Activated CD4-positive, CD25-positive, alpha-beta regulatory T cell treated with anti-CD3 and anti-CD28 coated beads, Interleukin-2, amount 50 U/mL, for 72 hours (primary cell): ENCODE data around the gene PLXDC2.
"Not testable (repeated sequence)": the region's sequence is repeated elsewhere in the genome, so short reads cannot be mapped to it uniquely, and the experiment has no call there.

Source experiments
- DNase-seq: peaks from one replicate; pipeline ENCODE4 v3.0.0; 2021

The PLXDC2 gene

DNA sequence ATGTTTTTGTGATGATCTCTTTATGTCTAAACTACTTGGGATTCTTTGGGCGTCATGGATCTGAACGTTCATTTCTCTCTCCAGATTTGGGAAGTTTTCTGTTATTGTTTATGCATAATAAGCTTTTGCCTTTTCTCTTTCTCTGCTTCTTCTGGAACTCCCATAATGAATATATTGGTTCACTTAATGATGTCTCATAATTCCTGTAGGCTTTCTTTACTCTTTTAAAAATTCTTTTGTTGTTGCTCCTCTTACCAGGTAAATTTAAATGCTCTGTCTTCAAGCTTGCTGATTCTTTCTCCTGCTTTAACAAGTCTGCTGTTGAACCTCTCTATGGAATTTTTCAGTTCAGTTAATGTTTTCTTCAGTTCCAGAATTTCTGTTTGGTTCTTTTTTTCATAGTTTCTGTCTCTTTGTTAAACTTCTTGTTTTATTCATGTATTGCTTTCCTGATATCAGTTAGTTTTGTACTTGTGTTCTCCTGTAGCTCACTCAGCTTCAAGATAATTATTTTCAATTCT lies 317.5 kb downstream of the PLXDC2 start:
- DNase-seq: no peak

DNA sequence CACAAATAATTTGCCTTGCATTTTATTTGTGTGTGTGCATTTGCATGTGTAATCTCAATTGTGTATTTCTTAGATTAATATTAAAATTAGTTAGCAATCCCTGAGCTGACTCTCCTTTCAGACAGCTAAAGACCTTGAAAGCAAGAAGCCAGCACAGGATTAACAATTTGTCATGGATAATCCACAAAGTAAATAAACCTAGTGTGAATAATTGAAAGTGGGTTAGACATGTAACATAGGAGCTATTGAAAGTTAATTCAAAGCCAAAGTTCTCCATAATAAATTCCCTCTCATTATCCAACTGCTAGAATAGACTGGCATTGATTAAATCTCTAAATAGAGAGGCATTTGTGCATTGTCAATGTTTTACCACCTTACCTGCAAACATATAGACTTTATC lies 326.1 kb downstream of the PLXDC2 start:
- DNase-seq: no peak

DNA sequence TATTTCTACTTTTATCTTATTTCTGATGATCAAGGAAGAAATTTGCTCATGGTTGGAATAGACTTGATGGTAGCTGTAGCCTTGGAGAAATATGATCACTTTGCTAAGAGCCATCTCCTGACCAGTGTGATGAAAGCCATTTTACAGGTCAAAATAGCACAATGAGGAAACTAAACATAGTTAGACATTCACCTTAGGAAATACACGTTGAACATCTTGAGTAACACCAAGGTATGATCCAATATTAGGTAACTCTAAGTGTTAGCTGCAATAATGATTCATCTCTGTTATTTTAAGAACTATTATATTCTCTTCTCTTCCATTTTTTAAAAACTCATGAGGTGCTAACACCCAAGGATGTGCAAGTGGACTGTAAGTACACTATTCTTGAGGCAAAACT lies 328.0 kb downstream of the PLXDC2 start:
- DNase-seq: no peak

DNA sequence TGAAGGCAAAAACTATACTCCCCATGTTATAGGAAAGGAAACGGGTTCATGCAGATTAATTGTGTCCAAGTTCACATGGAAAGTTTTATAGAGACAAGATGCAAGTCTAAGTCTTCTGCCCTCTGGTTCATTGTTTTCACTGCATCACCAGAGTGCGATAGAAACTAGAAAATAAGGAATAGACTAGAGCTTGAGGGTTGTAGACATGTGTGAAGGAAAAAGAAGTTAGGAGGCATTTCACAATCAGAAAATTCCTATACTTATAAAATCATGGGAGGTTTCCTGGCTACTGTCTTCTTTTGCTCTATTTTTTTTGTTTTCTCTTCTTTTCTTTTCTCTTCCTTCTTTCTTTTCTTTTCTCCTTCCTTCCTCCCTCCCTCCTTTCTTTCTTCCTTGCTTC lies 329.8 kb downstream of the PLXDC2 start:
- DNase-seq: no peak

DNA sequence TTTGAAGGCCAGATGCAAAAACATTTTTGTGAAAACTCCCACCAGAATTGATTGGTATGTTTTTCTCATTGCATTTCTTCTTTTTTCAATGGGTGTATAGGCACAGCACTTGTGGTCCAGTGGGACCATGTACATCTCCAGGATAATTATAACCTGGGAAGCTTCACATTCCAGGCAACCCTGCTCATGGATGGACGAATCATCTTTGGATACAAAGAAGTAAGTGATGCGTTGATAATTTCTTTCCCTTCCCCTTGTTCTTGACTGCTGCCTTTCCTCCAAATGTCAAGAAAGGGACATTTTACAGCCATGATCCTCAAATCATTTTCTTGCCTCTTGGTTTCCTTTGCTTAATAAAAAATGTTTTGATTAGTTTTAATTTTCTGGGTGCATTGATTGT lies 331.5 kb downstream of the PLXDC2 start:
- DNase-seq: no peak

DNA sequence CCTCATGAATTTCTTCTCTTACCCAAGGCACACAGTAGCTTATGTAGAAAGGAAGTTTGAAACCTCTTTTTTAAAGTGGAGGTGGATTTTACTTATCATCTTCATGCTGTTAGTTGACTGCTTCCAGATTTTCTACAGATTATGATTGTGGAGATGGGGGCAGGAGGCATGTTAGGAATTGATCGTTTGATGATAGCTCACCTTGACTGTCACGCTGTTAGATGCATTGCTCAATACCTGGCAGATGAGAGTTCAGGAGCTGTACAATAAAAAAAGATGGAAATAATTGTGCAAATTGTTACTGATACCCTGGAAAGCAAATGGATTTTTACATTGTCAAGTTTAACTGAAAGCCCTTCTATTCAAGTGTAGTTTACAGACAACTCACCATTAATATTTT lies 340.3 kb downstream of the PLXDC2 start:
- no peak for DNase-seq

DNA sequence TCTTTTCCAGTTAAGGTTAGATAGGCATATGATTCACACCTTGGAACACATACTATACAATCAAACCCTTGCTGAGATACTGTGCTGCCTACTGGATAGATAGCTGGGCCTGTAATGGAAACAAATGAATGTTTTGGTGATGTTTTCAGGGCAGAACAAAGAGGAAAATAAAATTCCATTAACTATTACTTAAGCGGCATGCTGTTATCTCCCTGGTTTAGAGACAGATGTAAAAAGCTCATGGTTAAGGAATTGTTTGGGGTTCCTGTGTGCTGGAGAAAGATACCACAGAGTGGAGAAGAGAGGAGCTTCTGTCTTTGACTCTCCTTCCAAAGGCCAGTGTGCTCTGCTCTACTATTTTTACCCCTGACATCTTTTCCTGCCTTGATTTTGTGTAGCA lies 341.1 kb downstream of the PLXDC2 start:
- DNase-seq: no peak

DNA sequence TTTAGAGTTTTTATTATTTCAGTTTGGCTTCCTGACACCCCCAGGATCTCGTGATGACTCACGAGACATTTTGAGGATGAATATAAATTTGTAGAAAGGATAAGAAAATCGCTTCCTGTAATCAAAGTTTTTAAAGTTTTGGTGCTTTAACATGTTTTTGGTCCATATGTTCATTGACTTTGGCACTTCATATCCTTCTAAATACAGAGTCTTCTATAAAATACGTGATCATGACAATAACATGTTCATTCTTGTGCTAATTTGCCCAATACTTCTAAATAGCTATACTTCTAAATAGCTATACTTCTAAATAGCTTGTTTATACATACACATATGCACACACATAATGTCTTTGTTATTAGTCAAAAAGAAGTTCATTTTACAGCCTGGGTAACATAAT lies 341.9 kb downstream of the PLXDC2 start:
- DNase-seq: no peak

DNA sequence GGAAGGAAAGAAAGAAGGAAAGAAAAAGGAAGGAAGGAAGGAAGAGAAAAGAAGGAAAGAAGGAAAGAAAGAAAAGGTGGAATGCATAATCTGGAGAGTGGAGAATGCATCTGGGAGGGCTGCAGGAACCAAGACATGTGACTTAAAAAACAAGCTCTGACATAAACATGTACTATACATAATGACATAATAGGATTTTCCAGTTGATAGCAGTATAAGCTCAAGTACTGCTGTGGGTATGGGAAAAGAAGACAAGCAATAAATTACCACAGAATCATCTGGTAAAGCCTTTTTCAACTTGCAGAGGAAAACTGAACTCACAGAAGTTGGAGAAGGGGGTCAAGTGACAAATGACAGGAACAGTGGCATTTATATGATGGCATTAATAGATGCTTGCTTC lies 345.9 kb downstream of the PLXDC2 start:
- DNase-seq: no peak

DNA sequence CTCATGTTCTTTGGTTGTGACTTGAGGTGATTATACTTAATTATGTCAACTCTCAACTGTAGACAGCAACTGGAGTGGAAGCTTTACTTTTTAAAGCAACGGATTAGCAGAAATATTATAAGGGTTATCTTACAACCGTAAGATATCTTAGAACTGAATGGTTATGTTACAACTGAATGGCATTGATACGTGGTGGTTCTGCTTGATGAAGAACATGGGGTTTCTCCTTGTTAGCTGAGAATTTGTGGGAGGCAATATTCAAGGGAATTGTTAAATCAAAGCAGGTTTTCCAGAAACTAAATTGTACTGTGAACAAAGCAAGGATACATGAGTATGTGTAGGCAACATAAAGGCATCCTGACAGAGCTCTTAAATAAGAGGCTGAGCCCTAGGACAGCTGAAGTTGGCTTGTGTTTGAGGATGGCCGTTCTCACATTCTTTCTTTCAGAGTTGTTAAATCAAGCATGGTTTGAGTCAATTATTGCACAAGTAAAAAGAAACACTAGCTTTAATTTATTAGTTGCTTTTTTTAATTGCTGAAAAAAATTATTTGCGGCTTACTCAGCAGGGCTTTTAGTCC lies 350.0 kb downstream of the PLXDC2 start:
- no peak for DNase-seq

DNA sequence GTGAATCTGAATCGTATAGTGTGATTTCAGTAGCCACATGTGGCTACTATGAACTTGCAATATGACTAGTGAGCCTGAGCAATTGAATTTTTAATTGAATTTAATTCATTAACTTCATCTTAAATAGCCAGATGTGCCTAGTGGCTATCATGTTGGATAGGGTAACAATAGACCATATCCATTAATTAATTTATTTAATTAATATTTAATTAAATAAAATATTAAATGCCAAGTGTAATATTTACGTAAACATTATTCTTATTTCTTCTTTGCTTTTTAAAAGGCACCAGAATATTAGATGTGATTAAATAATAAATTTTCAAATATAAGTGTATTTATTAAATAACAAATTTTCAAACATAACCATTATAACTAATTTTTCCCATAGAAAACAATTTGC lies 354.4 kb downstream of the PLXDC2 start:
- no peak for DNase-seq

DNA sequence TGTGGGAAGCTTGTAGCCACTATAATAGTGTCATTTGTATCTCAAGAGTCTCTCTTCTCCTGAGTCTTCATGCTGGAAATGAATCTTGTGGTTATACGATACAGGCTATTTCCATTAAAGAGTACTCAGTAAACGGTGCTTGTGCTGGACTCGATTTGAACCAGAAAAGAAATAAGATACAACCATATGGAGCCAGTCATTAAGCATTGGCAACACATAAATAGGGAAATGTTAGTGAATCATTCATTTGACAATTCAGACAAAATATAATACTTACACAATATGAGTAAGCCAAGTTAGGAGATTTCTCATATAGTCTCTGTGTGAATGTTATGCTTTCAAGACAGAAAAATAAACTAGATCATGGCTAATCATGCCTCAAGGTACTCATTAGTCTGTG lies 356.8 kb downstream of the PLXDC2 start:
- no peak for DNase-seq

DNA sequence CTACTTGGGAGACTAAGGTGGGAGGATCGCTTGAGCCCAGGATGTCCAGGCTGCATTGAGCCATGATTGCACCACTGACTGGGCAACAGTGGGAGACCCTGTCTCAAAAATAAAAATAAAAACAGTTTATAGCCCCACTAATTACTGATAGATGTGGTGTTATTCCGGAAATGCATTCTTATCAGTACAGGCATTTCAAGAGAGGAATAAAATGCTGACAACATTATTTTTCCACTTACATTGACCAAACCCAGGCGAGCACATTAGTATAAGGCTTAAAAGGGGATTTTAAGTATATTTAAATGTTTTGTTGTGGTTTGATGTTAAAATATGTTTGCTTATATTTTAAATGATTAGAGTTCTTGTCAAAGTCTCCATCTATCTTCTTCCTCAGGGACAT lies 359.5 kb downstream of the PLXDC2 start:
- DNase-seq: no peak

DNA sequence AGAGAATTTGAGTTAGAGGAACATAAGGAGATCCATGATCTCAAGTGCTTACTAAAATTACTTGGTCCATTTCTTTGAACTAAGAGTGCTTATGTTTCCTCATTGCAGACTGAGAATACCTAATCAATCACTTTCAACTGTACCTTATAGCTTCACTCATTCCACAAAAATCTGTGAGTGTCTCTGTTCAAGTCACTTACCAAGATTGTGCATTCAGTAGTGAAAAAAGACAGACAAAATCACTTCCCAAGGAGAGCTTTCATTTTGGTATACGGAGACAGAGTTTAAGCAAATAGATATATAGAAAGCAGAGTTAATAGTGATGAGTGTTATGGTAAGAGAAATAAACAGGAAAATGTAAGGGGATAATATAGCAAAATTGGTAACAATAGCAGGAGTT lies 364.5 kb downstream of the PLXDC2 start:
- DNase-seq: no peak

DNA sequence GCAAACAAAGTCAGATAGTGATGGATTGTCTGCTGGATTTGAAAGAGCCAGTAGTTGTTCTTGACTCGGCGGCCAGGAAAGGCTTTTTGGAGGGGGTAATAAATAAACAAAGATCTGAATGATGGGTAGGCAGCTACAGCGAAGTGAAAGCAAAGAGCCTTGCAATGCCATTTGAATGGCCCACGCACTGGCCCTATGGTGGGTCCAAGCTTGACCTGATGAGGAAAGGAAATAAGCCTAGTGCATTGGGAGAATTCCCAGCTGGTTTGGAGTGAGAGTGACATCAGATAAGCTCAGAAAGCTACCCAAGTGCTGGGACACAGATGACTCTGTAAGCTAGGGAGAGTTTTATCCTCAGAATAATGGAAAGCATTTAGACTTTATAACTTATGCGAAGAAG lies 365.2 kb downstream of the PLXDC2 start:
- no peak for DNase-seq

DNA sequence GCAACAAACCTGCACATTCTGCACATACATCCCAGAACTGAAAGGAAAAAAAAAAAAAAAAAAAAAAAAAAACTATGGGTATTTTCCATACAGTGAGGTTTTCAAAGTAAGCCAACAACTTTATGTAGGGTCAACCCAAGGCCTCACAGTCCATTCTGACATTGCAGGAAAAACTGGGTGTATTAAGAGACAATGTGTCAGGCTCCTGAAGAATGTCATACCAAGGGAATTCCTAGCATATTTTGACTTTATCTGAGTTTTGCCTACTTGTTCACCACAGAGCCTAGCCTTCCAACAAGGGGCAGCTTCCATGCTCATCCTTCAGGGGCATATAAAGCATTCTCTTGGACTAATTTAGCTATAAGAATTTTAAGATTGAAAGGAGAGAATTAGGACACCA lies 368.9 kb downstream of the PLXDC2 start:
- no peak for DNase-seq

DNA sequence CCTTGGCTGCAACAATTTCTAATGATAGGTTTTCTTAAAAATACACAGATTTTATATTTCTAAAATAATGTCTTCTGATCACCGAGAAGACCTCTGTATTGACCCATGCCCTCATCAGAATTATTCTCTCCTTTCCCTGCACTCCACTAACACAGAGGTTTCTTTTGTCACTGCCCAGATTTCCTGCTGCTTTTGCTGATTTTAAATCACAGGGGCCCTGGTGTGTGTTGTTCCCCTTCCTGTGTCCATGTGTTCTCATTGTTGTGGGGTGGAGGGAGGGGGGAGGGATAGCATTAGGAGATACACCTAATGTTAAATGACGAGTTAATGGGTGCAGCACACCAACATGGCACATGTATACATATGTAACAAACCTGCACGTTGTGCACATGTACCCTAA lies 375.2 kb downstream of the PLXDC2 start:
- not testable (repeated sequence) for DNase-seq

DNA sequence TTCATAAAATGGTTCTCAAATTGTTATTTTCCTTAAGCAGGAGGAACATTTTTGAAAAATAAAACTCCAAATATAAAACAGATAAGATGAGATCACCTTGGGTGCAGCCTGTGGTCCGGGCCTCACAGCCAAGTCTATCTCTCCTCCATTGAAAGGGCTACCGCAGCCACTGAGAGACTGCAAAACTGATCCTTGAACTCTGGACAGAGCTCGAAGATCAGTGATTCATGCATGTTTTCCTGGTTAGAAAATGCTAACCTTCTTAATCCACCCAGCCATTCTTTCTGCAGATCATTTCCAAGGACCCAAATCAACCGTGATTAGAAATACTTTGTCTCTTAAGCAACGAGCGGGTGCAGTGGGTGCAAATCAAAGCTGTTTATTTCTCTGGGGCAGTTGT lies 378.8 kb downstream of the PLXDC2 start:
- DNase-seq: no peak

DNA sequence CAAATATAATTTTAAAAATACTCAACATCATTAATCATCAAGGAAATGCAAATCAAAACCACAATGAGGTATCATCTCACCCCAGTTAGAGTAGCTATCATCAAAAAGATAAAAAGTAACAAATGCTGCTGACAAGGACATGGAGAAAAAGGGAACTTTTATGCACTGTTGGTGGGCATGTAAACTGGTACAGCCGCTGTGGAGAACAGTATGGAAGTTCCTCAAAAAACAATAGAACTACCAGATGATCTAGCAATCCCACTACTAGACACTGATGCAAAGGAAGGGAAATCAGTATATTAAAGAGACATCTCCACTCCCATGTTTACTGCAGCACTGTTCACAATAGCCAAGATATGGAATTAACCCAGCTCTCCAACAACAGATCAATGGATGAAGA lies 384.5 kb downstream of the PLXDC2 start:
- no peak for DNase-seq

DNA sequence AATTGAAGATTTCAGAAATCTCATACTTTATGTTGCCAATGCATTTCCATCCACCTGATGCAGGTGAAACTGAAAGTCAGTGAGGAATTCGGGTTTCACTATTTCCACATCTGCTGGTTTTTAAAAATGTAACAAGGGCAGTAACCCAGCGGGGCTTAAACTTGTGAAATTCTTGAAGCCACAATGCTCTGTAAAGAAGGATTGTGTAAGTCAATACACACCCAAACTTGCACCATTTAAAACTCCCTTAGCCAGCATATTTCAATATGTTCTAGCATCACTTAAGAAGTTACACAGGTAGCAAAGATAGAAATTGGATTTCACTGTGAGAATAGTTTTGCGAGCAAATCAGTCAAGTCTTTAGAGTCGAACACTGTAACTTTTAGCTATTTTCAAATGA lies 386.1 kb downstream of the PLXDC2 start:
- DNase-seq: no peak

DNA sequence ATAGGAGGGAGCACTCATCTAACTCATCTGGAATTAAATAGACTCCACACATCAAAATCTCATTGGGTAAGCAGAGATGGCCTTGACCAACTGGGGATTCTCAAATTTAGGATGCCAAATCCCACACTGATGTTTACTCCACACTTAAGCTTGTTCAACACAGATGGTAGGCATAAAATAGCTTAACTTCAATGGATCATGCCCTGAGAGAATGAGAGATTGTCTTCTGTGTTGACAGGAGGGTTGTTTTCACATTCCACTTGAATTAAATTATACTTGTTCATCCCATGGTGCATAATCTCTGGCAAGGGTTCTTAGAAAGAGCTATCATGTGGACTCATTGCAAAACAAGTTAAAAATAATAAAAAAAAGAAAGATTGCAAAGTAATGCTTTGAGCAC lies 391.4 kb downstream of the PLXDC2 start:
- DNase-seq: no peak

DNA sequence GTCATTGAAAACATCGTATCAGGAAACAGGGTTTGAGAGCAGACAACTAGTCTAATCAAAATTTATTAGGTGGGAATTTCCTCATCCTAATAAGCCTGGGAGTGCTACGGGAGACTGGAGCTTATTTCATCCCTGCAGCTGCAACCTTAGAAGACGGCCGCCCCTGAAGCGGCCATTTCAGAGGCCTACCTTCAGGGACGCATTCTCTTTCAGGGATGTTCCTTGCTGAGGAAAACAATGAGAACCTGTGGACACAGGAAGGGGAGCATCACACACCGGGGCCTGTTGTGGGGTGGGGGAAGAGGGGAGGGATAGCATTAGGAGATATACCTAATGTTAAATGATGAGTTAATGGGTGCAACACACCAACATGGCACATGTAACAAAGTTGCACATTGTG lies 392.9 kb downstream of the PLXDC2 start:
- not testable (repeated sequence) for DNase-seq

DNA sequence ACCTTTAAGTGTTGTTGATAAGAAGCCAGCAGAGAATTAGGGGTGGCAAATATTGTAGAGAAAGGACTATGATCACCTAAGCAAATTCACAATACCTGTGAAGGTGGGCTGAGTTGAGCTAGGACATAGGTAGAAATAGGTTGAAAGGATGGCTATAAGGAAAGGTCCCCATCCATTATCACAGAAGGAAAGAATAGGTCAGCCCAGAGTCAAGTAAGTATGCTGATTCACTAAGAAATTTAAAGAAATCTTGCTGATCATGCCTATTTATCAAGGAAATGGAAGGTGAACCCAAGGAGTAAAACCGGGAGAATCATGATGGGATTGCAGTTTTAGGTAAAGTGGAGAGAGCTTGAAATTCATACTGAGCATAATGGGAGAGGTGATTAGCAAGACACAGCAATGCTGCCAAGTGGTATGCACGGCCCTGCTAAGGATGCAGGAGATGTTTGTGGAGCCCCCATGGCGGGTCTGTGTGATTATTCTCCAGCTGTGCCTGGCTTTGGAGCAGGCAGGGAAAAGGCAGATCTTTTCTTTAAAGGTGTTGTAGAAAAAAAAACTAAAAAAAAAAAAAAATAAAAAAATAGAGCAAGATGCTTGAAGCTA lies 399.4 kb downstream of the PLXDC2 start:
- no peak for DNase-seq

DNA sequence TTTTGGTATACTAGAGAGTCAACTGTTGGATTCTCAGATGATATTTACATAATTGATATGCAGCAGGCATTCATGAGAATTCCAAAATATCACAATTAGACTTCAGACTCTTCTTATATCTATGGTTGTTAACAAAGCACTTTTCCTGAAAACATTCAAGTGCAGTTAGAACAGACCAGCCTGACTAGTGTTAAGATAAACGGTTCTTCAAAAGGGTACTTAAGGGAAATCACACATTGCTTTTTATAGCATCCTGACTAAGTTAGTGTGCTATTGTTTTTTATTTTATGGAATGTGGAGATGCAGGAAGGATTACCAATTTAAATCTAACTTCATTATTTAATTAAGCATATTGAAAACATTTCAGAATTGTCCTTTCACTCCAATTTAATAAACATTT lies 405.1 kb downstream of the PLXDC2 start:
- no peak for DNase-seq

DNA sequence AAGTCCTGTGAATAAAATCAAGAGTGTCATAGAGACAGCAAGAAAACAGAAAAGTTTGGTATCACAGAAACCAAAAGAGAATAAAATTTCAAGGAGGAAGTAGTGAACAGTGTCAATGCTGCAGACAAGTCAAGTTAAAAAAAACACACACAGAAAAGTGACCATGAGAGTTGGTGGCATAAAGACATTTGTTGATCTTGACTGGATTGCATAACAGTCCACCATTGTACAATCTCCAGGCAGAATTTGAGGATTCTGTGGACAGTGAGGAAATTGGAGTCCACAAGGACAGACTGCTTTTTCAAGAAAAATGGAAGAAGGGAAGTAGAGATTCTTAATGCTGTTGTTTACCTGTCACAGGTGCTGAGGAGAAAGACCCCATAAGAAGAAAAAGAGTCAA lies 412.5 kb downstream of the PLXDC2 start:
- DNase-seq: no peak
